Motor neuron (in vitro differentiated cells): ENCODE measurements around the gene PAXX. TPM values are rescaled to one million over a fixed set of nuclear protein-coding genes. Genes with fewer than 3 reads are reported as not detected.

Experiments
- ATAC-seq, 8 experiments: fragments of 200-7000 bp; cut with Tn5 transposase; replicated peaks in 6 of 8; 2 replicates each; pipeline ENCODE4 v1.8.0; 2021; ENCODE audit warnings: mild to moderate bottlenecking in 8 of 8, moderate library complexity in 8 of 8
- H3K27ac ChIP-seq, 2 donors: fragments of 250-450 bp; sonication (Bioruptor Pico); 2 replicates each; pipeline ENCODE4 v1.9.0; 2021; ENCODE audit warnings: antibody characterized with exemption in 2 of 2, mild to moderate bottlenecking in 2 of 2, moderate library complexity in 1 of 2
- H3K4me1 ChIP-seq, 2 donors: fragments of 250-450 bp; sonication (Bioruptor Pico); replicated peaks in 1 of 2; 2 replicates each; pipeline ENCODE4 v1.6.1; 2021; ENCODE audit warnings: antibody characterized with exemption in 2 of 2, mild to moderate bottlenecking in 2 of 2, moderate library complexity in 1 of 2
- H3K4me3 ChIP-seq, 5 donors: fragments of 250-450 bp; sonication (Bioruptor Pico); 2 replicates each; pipeline ENCODE4 v1.9.0; 2021; ENCODE audit warnings: antibody characterized with exemption in 5 of 5, mild to moderate bottlenecking in 5 of 5, moderate library complexity in 4 of 5
- WGBS, 10 experiments: fragments of 450-650 bp; shearing (Covaris generic); methylation state at CpG; one replicate each; pipeline ENCODE4 v1.0.0; 2022; 5-methylcytosine and 5-hydroxymethylcytosine counted together
- in situ Hi-C, 9 experiments: fragments of 400-800 bp; cut with MboI; loops; one replicate each; pipeline ENCODE4 v1.15.0; 2021; ENCODE audit warnings: low sequenced_read_pairs in 9 of 9, low pct_unique_long_range_greater_than_20kb in 2 of 9; ENCODE audit not compliant: unreplicated experiment in 9 of 9
- total RNA-seq, 8 experiments: library from RNA; unstranded; fragments of 300-600 nt; gene quantifications; 2 replicates each; pipeline versions ENCODE4 v1.2.3 to v1.2.4, GENCODE V29; 2022

PAXX gene
- total RNA-seq, 8 experiments from 2014 or later = 23.4 to 38.4 (median 27.5) TPM

GRCh38 chr9:136974817-136975535 is 17.2 kb upstream of the PAXX start:
- peak in 3 of 8 experiments; percentile 11 to 64 (median 43) for ATAC-seq
- in situ Hi-C loops = no loop called here
- H3K4me1 ChIP-seq = peaks cover 3 to 10% of the 10 kb centered on the region in 2 donors
- 0 to 86% (median 20%) methylated on average over 1 to 11 of the region's 15 CpGs; no CpG with 5 or more reads in 5 of the 10 experiments for WGBS, 10 experiments
- no peak overlapping the region for H3K27ac ChIP-seq
- no peak overlapping the region for H3K4me3 ChIP-seq

- 25 to 72% methylated on average over 3 to 5 of the region's 14 CpGs; no CpG with 5 or more reads in 8 of the 10 experiments for WGBS, 10 experiments
- peak in 3 of 8 experiments; percentile 1 to 33 (median 14) for ATAC-seq
- in situ Hi-C loops = no loop called here
- H3K4me3 ChIP-seq = no peak overlapping the region
- no peak overlapping the region for H3K27ac ChIP-seq
- H3K4me1 ChIP-seq = peaks cover 3 to 10% of the 10 kb centered on the region in 2 donors
Observed at GRCh38 chr9:136975644-136976043, 16.6 kb upstream of the PAXX start.

GRCh38 chr9:136977223-136977622 is 15.0 kb upstream of the PAXX start, which contains the start of gene PTGDS:
Gene PTGDS, plus strand, starts transcription at chr9:136977504. Its CDS starts 75 bp downstream, at chr9:136977579.
- Histone ChIP-seq H3K27ac (peak within 1 kb of the TSS in 1 of 2 donors; percentile 37), H3K4me1 (peaks cover 3 to 10% of the 10 kb centered on the region in 2 donors), H3K4me3 (peak within 1 kb of the TSS; percentile 29 to 46 (median 37))
- WGBS, 10 experiments = 50 to 67% (median 54%) methylated on average over 2 to 6 of the region's 10 CpGs; no CpG with 5 or more reads in 7 of the 10 experiments
- peak in 5 of 8 experiments; percentile 17 to 48 (median 31) for ATAC-seq
- in situ Hi-C loops = no loop called here

- peak in 6 of 8 experiments; percentile 20 to 52 (median 44) for ATAC-seq
- in situ Hi-C loops = no loop called here
- peaks cover 3 to 10% of the 10 kb centered on the region in 2 donors for H3K4me1 ChIP-seq
- WGBS, 10 experiments = 19 to 100% (median 80%) methylated on average over 1 to 17 of the region's 33 CpGs; no CpG with 5 or more reads in 7 of the 10 experiments
- H3K4me3 ChIP-seq = peak overlapping the region; percentile 29 to 46 (median 37)
- H3K27ac ChIP-seq = peak overlapping the region in 1 of 2 donors; percentile 37
Observed at GRCh38 chr9:136977649-136978072, 14.6 kb upstream of the PAXX start.

DNA sequence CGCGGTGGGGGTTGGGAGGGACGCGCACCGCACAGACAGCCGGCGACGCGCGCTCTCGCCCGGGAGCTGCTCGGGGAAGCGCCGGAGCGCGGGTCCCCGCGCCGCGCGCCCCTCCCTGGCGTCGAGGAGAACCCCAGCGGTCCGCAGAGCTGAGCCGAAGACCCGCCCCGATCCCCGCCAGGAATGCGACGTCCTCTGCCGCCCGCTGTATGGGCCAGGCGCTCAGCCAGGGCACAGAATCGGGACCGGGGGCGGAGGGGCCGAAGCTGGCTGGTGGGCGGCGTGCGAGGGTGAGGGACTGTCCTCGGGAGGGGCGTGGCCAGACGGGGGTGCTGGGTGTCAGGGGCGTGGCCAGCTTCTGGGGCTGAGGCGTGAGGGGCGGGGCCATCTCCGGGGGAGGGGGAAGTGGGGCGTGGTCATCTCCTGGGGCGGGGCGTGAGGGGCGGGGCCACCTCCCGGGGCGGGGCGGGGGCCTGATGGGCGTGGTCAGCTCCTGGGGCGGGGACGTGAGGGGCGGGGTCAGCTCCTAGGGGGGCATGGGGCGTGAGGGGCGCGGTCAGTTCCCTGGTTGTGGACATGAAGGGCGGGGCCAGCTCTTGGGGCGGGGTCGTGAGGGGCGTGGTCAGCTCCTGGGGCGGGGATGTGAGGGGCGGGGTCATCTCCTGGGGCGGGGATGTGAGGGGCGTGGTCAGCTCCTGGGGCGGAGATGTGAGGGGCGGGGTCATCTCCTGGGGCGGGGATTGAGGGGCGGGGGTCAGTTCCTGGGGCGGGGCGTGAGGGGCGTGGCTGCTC is 14.0 kb upstream of the PAXX start:
- in situ Hi-C loops = no loop called here
- Histone ChIP-seq H3K4me1 (peaks cover 3 to 10% of the 10 kb centered on the region in 2 donors), H3K4me3 (peak overlapping the region; percentile 29 to 46 (median 37)), H3K27ac (peak overlapping the region in 1 of 2 donors; percentile 37)
- no CpG with 5 or more reads among the region's 78 CpGs for WGBS, 10 experiments
- ATAC-seq = peak; percentile 0 to 82 (median 78)

DNA sequence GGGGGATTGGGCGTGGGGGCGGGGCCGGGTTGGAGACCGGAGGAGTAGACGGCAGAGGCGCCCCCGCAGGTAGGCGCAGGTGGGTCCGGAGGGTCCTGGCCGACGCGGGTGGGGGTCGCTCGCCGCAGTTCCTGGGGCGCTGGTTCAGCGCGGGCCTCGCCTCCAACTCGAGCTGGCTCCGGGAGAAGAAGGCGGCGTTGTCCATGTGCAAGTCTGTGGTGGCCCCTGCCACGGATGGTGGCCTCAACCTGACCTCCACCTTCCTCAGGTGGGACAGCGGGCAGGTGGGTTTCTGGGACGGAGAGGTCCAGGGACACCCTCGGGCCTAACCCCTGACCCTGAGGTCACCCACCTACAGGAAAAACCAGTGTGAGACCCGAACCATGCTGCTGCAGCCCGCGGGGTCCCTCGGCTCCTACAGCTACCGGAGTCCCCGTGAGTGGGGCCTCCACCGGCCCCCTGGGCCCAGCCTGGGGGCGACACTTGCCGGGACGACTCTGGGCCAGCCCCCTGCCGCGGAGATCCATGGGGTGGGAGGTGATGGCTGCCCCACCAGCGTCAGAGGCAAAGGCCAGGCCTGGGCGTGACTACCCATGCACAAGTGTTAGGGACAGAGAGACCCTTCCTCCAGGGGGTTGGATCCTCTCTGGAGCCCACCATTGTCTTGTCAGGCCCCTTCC is 13.2 kb upstream of the PAXX start:
- in situ Hi-C loops = no loop called here
- Histone ChIP-seq H3K4me1 (peaks cover 3 to 10% of the 10 kb centered on the region in 2 donors), H3K4me3 (peak overlapping the region in 3 of 5 donors; percentile 12 to 33 (median 28)), H3K27ac (no peak overlapping the region)
- ATAC-seq = peak in 3 of 8 experiments; percentile 0 to 4 (median 1)
- no CpG with 5 or more reads among the region's 41 CpGs for WGBS, 10 experiments

- no peak overlapping the region for H3K4me3 ChIP-seq
- in situ Hi-C loops = no loop called here
- H3K27ac ChIP-seq = no peak overlapping the region
- WGBS, 10 experiments = 73 to 80% (median 79%) methylated on average over 1 to 9 of the region's 26 CpGs; no CpG with 5 or more reads in 7 of the 10 experiments
- ATAC-seq = no peak
- H3K4me1 ChIP-seq = peaks cover 3 to 10% of the 10 kb centered on the region in 2 donors
Observed at GRCh38 chr9:136979769-136980587, 12.2 kb upstream of the PAXX start.

DNA sequence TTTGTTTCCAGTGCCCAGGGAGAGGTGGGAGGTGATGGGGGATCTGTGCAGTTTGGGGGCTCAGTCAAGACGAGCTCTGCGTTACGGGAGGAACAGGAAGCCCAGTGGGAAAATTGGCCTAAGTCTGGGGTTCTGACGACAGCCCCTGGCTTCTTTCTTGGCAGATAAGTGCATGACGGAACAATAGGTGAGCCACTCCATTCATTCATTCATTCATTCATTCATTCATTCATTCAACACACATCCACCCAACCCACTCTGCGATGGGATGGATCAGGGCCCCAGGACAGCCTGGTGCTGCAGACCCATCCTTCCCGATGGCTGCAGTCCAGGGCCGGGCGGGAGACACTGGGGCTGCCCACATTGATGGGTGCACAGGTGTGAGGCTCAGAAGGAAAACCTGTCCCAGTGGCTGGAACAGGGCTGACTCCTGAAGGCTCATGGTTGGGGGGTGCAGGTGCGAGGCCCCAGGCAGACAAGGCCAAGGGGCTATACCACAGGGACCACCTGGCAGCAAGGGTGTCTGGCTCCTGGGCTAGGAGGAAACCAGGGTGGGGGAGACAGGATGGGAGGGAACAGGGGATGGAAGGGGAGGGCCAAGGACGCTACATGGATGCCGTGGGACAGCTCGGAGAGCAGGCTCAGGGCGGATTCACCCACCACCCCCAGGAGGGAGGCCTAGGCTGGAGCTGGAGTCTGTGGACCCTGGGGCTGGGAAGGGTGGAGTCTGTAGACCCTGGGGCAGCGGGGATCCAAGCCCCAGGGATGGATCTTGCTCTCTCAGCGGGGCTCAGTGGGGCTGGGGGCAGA is 11.3 kb upstream of the PAXX start:
- H3K4me3 ChIP-seq = no peak overlapping the region
- no peak for ATAC-seq
- H3K27ac ChIP-seq = no peak overlapping the region
- in situ Hi-C loops = no loop called here
- 80 to 100% methylated on average over 1 to 3 of the region's 16 CpGs; no CpG with 5 or more reads in 8 of the 10 experiments for WGBS, 10 experiments
- H3K4me1 ChIP-seq = peaks cover 10% of the 10 kb centered on the region in 2 donors

- Histone ChIP-seq H3K27ac (no peak overlapping the region), H3K4me3 (no peak overlapping the region), H3K4me1 (peaks cover 10% of the 10 kb centered on the region in 2 donors)
- in situ Hi-C loops = no loop called here
- 80 to 100% (median 100%) methylated on average over 1 of the region's 17 CpGs; no CpG with 5 or more reads in 7 of the 10 experiments for WGBS, 10 experiments
- ATAC-seq = peak in 1 of 8 experiments; percentile 1
Observed at GRCh38 chr9:136981588-136982231, 10.5 kb upstream of the PAXX start.

DNA sequence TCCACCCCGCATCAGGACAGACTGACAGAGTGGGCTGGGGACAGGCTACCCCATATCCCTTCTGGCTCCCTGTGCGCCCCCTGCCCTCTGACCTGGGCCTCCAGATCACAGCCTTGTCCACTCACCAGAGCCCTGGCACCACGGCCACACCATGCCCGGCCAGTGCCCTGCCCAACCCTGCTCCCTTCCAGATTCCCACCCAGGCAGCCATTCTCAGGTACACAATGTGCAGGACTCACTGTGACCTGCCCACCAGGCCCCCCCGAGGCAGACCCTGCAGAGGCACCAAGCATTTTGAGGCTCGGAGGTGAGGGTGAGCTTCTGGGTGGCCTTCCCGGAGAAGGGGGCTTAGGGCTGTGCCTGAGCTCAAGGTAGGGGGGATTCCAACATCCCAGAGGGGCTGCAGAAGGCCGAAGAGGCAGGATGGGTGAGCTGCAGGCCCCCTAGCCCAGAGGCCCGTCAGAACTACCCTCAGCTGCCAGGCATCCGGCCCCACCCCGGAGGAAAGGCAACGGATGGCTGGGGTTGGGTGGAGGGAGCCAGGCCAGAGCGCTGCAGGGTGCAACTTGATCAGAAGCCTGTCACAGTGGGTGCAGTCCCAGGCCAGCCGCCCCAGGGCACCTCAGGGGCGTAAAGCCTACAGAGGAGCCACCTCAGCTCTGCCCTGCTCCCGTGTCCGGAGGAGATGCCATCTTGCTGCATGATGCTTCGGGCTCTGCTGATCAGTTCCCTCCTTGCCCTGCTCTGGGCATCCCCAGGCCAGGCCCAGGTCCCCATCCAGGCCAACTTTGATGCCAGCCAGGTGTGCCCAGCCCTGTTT is 9.8 kb upstream of the PAXX start, which contains the start of gene LCNL1:
Gene LCNL1, plus strand, starts transcription at position 762 of the 820 bp plus-strand sequence. CDS start 594 bp downstream, outside the sequence.
- Histone ChIP-seq H3K4me1 (peaks cover 7 to 10% of the 10 kb centered on the region in 2 donors), H3K4me3 (no peak within 1 kb of the TSS), H3K27ac (no peak within 1 kb of the TSS)
- WGBS, 10 experiments = 45 to 91% (median 72%) methylated on average over 2 to 8 of the region's 18 CpGs; no CpG with 5 or more reads in 3 of the 10 experiments
- ATAC-seq = peak in 1 of 8 experiments; percentile 2
- in situ Hi-C loops = no loop called here
